GM12873 (cell line): ENCODE measurements around the gene ITGB5.

ENCODE experiments used
- TF ChIP-seq, protein P1 (sequence below): IDR thresholded peaks from 2 replicates; pipeline ENCODE4 v1.5.1; 2012; ENCODE audit warnings: low read depth, mild to moderate bottlenecking, moderate library complexity, low read length, control low read depth; ENCODE audit not compliant: insufficient read depth; ENCODE audit errors: missing control alignments

Gene ITGB5

DNA sequence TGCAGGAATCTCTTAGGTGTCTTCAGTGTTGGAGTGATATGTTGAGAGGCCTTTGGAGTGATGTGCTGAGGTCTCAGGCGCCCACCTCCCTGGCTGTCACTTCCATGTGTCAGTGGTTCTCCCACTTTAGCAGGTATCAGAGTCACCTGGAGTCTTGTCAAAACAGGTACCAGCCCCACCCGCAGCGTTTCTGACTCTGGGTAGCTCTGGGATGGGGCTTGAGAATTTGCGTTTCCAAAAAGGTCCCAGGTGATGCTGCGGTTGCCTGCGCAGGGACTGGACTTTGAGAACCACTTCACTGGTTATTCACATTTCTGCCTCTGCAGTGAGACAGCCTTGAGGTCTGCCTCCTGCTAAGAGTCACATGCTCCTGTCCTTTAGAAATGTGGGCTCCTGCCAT, 141.4 kb downstream of the ITGB5 start:
- TF ChIP-seq, protein P1, sequence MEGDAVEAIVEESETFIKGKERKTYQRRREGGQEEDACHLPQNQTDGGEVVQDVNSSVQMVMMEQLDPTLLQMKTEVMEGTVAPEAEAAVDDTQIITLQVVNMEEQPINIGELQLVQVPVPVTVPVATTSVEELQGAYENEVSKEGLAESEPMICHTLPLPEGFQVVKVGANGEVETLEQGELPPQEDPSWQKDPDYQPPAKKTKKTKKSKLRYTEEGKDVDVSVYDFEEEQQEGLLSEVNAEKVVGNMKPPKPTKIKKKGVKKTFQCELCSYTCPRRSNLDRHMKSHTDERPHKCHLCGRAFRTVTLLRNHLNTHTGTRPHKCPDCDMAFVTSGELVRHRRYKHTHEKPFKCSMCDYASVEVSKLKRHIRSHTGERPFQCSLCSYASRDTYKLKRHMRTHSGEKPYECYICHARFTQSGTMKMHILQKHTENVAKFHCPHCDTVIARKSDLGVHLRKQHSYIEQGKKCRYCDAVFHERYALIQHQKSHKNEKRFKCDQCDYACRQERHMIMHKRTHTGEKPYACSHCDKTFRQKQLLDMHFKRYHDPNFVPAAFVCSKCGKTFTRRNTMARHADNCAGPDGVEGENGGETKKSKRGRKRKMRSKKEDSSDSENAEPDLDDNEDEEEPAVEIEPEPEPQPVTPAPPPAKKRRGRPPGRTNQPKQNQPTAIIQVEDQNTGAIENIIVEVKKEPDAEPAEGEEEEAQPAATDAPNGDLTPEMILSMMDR = no peak

DNA sequence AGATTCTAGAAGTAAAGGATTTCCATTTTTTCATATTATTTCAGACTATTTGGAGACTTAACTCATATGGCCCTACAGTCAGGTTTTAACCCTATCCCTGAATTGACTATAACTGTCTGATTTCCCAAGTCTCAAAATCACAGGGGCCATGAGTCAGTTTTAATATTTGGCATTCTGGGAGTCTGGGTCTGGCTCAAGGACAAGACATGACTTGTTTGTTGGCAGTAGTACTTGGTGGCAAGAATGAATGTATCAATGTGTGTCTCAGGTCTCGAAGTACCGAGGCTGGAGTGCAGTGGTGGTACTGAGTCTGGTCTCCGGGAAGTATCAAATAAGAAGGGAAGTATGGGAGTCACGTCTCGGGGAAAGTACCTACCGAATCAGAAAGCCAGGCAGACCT, 146.1 kb downstream of the ITGB5 start:
- TF ChIP-seq, protein P1 = no peak

DNA sequence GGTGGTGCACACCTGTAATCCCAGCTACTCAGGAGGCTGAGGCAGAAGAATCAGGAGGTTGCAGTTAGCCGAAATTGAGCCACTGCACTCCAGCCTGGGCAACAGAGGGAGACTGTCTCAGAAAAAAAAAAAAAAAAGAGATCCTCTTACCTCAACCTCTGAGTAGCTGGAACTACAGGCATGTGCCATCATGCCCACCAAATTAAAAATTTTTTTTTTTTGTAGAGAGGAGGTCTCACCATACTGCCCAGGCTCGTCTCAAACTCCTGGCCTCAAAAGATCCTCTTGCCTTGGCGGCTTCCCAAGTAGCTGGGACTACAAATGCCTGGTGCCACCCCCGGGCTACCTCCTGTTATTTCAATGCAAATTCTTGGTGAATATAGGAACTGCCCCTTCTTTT, 155.4 kb downstream of the ITGB5 start:
- TF ChIP-seq, protein P1 = no peak

DNA sequence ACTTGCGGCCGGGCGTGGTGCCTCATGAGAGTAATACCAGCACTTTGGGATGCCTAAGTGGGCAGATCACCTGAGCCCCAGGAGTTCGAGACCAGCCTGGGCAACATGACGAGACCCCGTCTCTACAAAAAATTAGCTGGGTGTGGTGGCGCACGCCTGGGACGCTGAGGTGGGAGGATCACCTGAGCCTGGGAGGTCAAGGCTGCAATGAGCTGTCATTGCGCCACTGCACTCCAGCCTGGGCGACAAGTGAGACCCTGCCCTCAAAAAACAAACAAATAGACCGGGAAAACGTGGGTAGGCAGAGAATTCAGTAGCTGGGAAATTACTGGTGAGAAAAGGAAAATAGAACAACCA, 156.2 kb downstream of the ITGB5 start:
- TF ChIP-seq, protein P1 = no peak

DNA sequence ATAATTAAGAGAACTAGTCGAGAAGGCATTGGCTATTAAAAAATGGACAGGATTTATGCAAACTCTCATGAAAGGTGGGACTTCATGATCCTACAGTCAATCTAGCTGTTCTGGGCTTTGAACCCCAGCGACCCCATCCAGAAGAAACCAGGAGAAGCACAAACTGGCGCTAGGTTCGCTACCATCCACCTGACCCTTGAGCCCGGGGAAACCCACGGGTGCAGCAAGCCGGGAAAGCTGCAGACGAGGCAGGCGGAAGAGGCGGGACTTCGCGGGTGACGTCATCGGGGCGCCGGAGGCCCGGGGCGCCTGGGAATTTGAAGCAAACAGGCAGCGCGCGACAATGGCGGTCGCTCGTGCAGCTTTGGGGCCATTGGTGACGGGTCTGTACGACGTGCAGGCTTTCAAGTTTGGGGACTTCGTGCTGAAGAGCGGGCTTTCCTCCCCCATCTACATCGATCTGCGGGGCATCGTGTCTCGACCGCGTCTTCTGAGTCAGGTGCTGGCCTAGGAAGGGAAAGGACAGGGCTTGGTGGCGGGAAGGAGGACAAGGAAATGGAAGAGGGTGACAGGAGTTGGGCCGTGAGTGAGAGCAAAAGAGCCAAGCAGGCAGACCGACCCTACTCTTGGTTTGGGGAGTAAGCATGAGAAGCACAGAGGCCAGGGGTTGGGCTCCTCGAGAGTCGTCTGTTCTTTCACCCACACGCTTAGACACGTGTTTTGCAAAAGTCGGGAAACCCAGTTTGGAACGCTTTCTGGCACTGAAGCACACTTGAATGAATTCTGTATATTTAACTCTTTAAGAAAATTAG, 156.8 kb downstream of the ITGB5 start, which contains the start of gene UMPS:
TSS of gene UMPS (plus strand) at position 324 of the 812 bp plus-strand sequence. CDS start at position 344, 20 bp downstream.
- TF ChIP-seq, protein P1 = no peak

DNA sequence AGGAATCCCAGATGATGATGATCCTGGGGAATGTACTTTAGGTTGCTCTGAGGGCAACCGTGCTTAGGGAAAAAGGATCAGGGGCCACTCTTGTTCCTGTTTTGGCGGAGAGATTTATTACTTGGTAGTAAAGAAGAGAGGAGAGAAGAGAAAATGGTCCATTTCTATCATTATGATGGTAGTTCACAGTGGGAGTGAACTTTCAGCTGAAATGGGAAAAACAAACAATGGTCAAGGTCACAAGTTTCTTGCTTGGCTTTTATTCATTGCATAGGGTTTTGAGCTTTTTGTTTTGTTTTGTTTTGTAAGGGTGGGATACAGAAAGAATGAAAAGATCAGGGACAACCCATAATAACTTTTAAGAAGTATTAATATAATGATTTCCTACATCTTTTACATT, 164.6 kb downstream of the ITGB5 start:
- TF ChIP-seq, protein P1 = no peak

DNA sequence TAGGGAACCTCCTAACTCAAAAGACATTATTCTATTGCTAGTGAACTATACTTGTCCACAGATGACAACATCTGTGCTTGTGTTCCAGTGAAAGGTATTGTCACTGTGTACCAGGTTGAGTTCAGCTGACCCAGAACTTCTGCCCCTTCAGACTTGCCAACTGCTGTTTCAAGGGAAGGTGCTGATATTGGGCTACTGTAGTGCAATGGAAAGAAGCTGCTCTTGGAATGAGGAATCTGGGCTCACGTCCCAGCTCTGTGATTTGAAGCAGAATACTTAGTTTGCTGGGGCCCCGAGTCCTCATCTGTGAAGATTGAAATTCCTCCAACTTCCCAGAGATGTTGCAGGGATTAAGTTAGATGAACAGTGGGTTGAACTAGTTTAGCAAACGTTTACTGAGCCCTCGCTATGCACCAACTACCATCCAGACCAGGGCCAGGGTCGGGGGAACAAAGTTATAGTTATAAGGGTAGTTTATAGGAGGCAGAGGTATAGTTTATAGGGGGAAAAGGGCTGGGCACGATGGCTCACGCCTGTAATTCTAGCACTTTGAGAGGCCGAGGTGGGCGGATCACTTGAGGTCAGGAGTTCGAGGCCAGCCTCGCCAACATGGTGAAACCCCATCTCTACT, 172.8 kb downstream of the ITGB5 start:
- TF ChIP-seq, protein P1 = no peak
